Measurements from ENCODE around the gene PPP1R3G. TPM values are rescaled to one million over a fixed set of nuclear protein-coding genes. Genes with fewer than 3 reads are reported as not detected.

The PPP1R3G gene
- total RNA-seq, 4 donors from 2014 or later = 0.35 to 1.7 TPM; not detected in 2

- TF ChIP-seq POLR2A (IDR thresholded peaks at IDR 0.05) = no peak
- TF ChIP-seq CTCF (IDR thresholded peaks at IDR 0.05) = no peak
- Histone ChIP-seq H3K27ac (no peak overlapping the region), H3K9me3 (no peaks in the 10 kb centered on the region), H3K4me3 (no peak overlapping the region), H3K36me3 (no peaks in the 10 kb centered on the region), H3K4me1 (no peaks in the 10 kb centered on the region), H3K27me3 (no peaks in the 10 kb centered on the region)
- no peak for DNase-seq
These were observed 21.5 kb upstream of the PPP1R3G start for GRCh38 chr6:5063617-5064016.

- Histone ChIP-seq H3K4me1 (no peaks in the 10 kb centered on the region), H3K9me3 (no peaks in the 10 kb centered on the region), H3K27me3 (no peaks in the 10 kb centered on the region), H3K4me3 (no peak overlapping the region), H3K36me3 (no peaks in the 10 kb centered on the region), H3K27ac (no peak overlapping the region)
- DNase-seq = no peak
- TF ChIP-seq POLR2A (IDR thresholded peaks at IDR 0.05) (no peak), CTCF (IDR thresholded peaks at IDR 0.05) (no peak)
These were observed 18.6 kb upstream of the PPP1R3G start for GRCh38 chr6:5066456-5067093.

- Histone ChIP-seq H3K27me3 (no peaks in the 10 kb centered on the region), H3K36me3 (no peaks in the 10 kb centered on the region), H3K27ac (no peak overlapping the region), H3K4me1 (no peaks in the 10 kb centered on the region), H3K4me3 (no peak overlapping the region), H3K9me3 (no peaks in the 10 kb centered on the region)
- DNase-seq = no peak
- no peak for TF ChIP-seq POLR2A (IDR thresholded peaks at IDR 0.05)
These were observed 17.8 kb upstream of the PPP1R3G start for GRCh38 chr6:5067305-5067704.

GRCh38 chr6:5068153-5068751 is 16.9 kb upstream of the PPP1R3G start:
- DNase-seq = no peak
- no peaks in the 10 kb centered on the region for H3K27me3 ChIP-seq
- H3K27ac ChIP-seq = no peak overlapping the region
- no peak for TF ChIP-seq POLR2A (IDR thresholded peaks at IDR 0.05)
- TF ChIP-seq CTCF (IDR thresholded peaks at IDR 0.05) = no peak
- H3K9me3 ChIP-seq = no peaks in the 10 kb centered on the region
- H3K36me3 ChIP-seq = no peaks in the 10 kb centered on the region
- no peaks in the 10 kb centered on the region for H3K4me1 ChIP-seq
- H3K4me3 ChIP-seq = no peak overlapping the region

GRCh38 chr6:5071216-5071615 is 13.9 kb upstream of the PPP1R3G start:
- Histone ChIP-seq H3K9me3 (no peaks in the 10 kb centered on the region), H3K36me3 (no peaks in the 10 kb centered on the region), H3K27ac (no peak overlapping the region), H3K27me3 (no peaks in the 10 kb centered on the region), H3K4me3 (no peak overlapping the region), H3K4me1 (no peaks in the 10 kb centered on the region)
- TF ChIP-seq POLR2A (IDR thresholded peaks at IDR 0.05) (no peak), CTCF (IDR thresholded peaks at IDR 0.05) (no peak)
- no peak for DNase-seq

- H3K27ac ChIP-seq = no peak overlapping the region
- H3K36me3 ChIP-seq = no peaks in the 10 kb centered on the region
- H3K4me3 ChIP-seq = no peak overlapping the region
- TF ChIP-seq CTCF (IDR thresholded peaks at IDR 0.05) = no peak
- TF ChIP-seq POLR2A (IDR thresholded peaks at IDR 0.05) = no peak
- H3K9me3 ChIP-seq = no peaks in the 10 kb centered on the region
- H3K27me3 ChIP-seq = no peaks in the 10 kb centered on the region
- DNase-seq = no peak
- no peaks in the 10 kb centered on the region for H3K4me1 ChIP-seq
These were observed 12.7 kb upstream of the PPP1R3G start for GRCh38 chr6:5072440-5072839.
